ENCODE data around the gene STARD10.

Gene STARD10

DNA sequence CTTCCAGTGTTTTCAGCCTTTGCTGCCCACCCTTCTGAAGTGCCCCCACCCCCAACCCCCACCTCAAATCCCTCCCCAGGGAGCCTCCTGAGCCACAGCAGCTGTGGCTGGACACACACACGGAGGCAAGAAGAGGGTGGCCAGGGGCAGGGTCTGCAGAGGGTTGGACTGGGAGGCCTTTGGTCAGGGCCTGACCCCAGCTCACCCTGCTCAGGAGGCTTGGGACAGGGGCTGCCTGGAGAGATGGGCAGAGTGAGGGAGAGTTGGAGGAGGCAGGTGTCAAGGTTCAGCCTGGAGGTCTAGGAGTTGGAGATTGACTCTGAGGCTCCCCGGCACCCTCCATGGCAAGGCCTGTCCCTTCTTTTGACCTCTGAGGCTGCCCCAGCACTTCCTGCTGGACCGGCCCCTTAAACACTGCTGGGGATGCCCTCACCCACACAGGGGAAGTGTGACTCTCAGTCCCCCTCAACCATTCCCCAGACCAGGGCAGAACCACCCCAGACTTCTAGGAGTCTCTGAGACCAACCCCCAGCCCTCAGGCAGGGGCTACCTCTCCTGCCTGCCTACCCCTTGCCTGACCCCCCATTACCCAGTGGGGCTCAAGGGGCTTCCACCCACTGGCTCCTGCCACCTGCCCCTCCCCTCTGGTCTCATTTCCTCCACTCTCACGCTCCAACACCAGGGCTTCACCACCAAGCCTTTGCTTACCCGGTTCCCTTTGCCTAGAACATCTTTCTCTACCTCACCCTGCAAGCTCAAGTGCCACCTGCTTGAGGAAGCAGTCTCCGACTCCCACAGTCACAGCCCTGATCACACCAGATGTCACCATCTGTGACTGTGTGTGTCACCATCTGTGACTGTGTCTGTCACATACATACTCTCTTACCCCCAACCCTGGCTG, 50.3 kb downstream of the STARD10 start:
- DNase-seq, result no peak

DNA sequence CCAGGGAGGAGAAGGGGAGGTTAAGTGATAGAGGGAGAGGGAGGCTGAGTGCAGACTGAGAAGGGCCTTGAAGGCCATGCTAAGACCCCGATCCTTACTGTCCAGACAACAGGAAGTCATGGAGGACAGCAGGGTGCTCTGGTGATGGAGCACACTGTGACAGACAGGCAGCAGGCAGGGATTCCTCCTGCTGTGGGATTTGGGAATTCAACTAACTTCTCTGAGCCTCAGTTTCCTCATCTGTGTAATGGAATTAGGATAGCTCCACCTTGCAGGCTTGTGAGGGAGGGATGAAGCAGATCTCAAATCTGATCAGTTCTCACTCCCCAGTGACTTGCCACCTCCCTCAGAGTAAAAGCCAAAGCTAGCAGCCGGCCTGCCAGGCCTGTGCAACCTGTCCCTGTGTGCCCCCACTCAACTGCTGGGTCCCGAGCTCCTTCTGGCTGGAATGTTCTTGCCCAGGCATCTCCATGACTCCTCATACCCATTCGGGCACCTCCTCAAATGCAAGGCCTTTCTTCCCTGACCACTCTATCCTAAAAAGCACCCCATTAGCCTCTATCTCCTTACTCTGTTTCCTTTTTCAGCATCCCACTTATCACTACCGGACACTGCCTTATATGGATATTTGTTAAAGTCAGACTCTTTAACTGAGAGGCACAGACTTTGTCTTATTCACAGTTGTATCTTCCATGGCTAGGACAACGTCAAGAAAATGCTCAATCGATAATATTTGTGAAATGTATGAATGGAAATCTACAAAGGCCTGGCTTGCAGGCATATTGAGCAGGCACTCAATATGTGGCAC, 51.1 kb downstream of the STARD10 start:
- no peak for DNase-seq

DNA sequence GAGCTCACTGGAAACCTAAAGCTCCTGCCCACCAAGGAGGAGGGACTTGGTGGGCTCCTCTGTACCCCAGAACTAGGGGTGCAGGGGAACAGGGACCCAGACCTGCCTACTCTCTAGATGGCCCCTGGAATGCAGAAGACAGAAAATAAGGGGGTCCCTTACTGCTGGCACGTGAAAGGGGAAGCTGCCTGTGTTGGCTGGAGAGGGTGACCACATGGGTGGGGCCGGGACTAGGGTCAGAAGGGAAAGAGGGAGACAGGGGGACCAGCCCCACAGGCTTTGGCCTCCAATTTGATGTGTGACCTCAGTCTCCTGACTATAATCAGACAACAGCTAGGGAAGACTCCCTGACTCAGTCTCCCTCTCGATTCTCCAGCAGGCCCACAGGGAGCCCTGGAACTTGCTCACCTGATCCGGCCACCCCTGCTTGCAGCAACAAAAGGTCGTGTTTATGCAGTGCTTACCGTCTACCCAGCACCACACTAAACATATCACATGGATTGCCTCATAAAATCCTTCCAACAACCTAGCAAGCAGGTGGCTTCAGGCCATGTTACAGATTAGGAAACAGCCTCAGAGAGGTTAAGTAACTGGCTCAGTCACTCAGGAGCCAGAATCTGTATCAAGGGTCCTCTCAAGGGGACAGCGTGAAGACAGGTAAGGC, 51.9 kb downstream of the STARD10 start:
- DNase-seq, result no peak

DNA sequence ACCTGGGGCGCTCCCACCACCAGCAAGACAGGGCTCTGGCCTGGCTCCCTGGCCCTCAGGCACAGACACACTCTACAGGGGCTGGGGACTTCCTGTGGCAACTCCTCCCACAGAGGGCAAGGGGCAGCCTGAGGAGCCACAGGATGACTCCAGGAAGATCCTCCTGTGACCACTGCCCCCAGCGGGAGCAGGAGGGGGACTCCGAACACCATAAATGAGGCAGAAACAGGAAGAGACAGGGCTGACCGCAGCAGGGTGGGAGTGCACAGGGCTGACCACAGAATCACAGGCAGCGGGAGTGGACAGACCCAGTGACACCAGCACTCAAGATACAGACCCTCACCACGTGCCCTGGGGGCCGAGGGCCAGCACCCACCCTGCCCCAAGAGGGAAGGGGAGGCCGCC, 52.4 kb downstream of the STARD10 start:
- DNase-seq, result no peak

DNA sequence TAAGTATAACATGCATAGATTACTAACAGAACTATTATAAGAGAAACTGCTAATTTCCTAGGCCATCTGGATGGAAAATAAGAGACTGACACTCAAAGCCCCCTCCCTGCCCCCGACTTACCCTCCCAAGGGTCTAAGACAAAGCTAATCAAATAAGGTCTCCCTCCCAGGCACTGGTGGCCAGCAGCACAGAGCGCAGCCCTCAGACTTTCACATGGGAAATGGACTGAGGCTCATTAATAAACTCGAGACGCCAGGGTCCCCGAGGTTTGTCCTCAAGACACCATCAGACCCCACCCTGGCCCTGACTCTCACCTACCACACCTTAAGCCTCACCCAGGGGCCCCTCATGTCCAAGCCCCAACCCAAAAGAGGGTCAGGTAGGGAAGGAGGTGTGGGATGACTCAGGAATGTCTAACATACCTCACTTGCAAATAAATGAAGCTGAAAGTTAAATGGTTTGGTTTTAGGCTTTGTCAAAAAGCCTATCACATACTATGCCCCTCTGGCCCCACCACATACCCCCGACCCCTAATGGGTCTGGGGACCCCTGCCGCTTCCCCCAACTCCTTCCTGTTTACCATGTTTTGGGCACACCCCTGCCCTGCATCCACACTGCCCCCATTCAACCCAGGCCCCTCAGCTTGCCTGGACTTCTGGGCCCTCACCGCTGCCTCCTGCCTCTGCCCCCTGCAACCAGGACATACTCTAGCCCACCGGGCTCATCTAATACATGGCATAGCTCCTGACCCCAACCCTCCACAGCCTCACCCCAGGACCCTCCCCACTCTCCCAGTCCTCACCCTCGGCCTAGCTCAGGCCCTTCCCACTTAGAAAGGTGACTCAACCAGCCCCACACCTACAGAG, 53.1 kb downstream of the STARD10 start:
- no peak for DNase-seq

DNA sequence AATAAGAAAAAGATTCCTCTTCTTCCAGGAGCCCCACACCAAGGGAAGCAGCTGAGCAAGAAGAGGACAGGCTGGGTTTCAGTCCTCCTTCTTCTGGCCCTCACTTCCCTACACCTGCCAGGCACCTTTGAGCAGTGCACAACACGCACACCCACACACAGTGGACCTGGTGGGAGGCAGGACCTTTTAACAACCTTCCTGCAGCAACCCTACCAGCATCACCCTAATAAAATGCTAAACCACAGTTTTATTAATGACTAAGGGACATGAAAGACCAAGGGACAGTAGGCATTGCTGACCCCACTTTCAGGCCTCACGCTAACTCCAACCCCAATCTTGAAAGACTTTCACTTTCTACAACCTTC, 53.8 kb downstream of the STARD10 start:
- no peak for DNase-seq

DNA sequence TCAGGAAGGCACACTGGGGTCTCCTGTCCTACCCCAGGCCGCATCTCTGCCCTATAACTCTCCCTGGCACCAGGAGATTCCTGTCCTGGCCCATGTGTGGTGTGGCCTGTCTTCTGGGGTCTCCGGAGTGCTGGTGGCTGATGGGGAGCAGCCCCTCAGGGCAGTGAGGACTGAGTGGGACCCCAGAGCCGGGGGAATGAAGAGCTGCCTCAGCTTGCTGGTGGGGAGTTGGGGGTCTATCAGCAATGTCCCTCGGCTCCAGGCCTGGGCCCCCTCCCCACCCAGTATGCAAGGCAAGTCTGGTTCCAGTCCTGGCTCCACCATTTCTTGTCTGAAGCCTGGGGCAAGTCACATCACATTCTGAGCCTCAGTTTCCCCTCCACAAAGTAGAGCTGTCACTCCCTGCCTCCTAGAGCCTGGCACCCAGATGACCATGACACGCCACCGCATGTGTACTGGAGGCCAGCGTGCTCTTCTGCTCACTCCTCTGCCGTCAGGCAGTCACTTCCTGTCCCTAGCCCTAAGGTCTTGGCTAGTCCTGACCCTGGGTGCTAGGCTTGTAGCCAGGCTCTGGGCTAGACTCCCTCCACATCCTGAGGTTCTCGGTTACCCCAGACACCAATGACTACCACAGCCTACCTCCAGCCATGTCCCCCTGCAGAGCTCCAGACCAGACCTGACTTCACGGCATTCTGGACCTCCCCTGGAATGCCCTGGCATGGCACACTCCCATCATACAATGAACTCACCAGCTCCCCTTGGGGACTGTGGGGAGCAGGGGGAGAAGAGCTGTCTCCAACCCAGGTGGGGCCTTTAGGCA, 54.4 kb downstream of the STARD10 start:
- DNase-seq, result no peak

DNA sequence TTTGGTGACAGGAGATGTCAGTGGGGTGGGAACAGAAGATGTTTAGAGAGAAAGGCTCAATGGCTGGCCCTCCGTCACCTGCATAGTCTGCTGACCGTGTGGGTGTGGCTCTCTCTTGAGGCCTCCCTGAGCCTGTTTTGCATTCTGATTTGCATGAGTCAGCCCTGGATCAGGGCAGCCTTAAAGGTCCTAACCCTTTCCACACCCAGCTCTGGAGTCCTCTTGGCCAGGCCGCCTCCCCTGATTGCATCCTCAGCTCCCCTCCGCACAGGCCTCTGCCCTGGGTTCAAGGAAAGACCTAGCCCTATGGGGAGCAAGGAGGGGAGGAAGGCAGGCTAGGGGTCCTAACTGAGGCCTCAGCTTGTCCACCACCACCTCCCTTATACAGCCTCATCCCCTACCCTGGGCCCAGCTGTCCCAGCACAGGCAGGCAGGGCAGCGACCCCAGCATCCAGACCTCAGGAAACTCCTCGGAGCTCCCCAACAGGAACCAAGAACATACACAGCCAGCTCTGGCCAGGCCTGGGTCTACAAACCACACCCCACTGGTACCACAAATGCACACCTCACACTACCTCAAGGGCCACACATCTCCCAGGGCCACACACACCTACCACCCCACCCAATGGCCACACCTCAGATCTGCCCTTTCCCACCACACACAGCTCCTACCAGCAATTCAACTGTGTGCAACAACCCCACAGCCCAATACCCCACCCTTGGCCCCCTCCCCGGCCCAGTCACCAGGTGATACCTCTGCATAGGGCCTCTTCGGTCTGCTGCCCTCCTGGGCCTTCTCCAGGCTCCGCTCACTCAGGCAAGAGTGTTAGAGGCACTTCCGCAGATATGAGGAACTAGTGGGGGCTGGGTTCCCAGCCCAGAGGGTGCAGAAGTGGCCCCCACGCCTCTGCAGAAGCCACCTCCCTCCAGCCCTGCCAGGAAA, 55.4 kb downstream of the STARD10 start:
- DNase-seq, result no peak

DNA sequence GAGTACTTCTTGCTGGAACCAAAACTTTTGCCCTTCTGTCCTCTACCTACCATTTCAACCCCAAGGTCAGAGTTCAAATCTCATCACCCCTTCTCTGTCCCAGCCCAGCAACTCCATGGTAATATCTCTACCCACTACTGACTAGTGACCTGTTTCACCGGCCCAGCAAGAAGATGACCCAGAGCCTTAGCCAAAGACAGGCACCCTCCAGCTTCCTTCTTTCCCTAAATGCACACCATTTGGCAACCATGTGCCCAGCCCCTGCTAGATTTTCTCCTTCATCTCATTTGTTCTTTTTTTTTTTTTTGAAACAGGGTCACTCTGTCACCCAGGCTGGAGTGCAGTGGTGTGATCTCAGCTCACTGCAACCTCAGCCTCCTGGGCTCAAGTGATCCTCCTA, 56.5 kb downstream of the STARD10 start:
- no peak for DNase-seq

DNA sequence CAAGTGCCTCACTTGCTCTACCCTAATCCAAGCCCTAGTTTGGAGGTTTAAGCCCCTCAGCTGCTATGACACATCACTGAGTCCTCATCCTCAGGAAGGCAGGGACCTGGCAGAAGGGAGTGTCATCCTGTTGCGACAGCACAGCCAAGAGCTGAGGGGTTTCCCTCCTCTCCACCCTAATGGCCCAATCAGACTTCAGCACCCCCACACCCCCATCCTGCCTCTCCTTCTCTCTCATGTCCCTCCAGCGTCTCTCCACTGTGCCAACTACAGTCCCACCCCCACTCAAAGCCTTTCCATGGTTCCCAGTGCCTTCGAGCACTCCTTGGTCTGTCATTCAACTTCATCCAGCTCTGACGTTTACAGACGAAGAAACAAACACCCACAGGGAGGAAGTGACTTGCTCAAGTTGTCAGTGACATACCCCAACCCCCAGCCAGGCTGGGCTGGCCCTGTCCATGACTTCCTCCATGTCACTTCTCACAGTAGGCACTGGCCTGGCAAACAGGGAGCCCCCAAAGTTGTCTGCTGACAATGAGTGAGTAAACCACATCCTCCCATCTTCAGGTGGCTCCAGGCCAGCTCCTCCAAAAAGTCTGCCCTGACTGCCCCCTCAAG, 57.3 kb downstream of the STARD10 start:
- no peak for DNase-seq

DNA sequence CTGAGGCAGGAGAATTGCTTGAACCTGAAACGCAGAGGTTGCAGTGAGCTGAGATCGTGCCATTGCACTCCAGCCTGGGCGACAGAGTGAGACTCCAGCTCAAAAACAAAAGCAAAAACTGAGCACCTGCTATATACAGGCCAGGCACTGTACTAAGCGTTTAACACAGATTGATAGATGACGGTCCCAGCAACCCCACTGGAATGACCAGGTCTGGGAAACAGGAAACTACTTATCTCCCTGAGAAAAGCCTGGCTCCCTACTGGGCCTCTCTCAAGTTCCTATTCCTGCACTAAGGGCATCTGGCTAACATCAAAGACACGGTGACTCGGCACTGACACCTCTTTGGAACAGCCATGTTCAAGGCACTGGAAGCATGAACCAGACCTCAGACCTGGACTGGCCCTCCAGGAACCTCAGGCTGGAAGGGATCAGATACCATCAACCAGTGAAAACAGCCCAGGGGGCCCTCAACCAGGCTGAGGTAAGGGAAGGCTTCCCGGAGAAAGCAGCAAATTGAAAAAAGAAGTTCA, 58.3 kb downstream of the STARD10 start:
- DNase-seq, result no peak

DNA sequence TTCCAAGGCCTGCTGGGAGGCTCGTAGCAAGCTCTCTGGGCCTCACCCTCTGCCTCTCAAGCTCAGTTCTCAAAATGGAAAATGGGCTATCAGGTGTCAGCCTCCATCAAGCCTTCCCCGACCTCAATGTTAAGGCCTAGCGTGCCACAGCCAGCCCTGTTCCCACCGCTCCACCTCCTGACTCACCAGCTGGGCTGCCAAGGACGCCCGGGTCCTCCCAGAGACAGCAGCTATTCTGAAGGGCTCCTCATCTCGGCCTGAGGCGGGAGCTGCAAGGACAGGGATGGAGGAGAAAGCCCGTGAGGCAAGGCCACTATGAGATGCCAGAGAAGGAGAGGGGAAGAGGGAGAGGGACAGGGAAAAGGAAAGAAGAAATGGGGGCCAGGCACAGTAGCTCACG, 61.5 kb downstream of the STARD10 start:
- no peak for DNase-seq

DNA sequence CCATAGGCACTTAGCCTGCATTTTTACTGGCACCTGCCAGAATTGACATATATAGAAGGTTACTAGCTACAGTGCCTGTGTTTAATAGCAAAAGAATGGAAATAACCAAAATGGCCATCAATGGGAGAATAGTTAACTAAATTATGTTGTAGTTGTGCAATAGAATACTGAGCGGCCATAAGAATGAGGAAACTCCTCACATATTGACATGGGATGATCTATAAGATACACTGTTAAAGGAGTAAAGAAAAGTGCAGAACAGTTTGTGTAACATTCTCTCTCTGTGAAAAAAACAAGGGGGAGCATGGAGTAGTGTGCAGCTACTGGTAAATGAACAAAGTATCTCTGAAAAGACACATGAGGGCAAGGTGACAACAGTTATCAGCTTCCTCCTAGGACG, 63.1 kb downstream of the STARD10 start:
- DNase-seq, result no peak

DNA sequence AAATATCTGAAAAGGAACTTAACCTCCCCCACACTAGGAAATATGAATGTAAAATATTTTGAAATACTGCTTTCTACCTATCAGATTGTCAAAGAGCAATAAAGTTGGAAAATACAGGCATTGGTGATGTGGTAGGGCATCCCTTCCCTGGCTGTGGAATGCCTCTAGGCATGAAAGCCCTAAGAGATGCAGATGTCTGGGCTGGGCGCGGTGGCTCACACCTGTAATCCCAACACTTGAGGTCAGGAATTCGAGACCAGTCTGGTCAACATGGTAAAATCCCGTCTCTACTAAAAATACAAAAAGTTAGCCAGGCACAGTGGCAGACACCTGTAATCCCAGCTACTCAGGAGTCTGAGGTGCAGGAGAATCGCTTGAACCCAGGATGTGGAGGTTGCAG, 63.6 kb downstream of the STARD10 start:
- DNase-seq, result no peak

DNA sequence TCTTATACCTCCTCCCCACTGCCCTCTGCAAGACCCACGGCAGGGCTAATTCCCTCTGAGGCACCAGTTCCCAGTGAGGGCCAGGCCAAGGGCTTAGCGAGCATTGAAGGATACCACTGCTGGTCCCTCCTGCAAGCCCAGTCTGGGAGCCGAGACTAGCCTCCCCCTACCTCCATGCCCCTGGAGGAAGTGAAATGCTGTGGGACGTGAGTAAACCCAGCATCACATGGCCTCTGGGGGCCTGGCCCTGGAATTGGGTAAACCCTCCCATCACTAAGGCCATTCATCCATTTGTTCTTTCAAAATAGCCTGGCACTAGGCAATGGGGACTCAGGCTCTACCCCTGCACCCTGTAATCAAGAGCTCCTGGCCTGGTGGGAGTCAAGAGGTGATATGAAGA, 66.3 kb downstream of the STARD10 start:
- DNase-seq, result no peak

DNA sequence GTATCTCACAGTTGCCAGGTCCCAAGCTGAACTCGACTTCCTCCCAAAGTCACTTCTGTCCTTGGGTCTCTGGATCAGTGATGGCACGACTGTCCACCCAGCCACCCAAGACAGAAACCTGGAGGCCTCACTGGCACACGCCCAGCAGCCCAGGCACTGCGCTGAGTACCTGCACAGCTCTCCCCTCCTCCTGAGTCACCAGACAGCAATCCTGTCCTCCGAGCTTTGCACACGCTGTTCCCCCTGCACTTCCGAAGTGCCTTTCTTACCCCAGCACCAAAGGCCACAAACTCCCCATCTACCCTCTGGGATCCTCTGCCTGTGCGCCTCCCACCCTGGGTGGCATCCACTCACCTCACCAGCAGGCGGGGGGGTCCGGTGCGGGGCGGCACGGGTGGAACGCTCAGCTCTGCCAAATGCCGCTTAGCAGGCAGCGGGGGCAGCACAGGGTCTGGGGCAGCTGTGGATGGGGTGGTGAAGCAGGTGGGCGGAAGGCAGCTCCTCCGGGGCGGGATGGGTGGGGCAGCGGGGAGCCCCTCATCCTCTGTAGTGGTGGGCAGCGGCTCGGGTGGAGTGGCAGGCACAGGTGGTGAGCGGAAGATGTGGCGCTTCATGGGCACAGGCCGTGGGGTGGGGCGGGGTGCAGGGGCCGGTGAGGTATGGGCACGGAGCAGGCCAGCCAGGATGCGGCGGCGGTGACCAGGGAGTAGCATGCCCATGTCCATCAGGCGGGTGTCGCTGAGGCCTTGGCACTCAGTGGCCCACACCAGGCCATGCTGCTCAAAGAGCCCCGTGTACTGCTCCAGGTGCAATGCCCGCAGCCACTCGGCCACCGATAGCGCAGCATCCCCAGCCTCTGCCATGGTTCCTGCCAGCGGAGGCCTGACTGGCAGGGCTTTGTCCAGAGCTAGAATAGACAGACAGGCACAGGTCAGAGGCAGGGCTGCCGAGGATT, 67.3 kb downstream of the STARD10 start:
- no peak for DNase-seq

DNA sequence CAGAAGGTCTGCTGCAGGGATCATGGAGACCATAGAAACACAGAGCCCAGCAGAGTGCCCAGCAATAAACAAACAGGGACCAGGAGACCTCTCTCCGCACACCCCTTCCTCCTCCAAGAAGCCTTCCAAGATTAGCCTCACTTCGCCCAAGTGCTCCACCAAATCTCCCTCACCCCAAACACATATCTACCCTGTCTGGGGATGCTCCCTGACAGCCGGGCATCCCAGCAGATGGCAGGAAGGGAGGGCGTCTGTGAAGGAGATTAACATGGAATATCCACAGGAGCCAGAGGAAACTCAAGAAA, 68.2 kb downstream of the STARD10 start:
- no peak for DNase-seq

DNA sequence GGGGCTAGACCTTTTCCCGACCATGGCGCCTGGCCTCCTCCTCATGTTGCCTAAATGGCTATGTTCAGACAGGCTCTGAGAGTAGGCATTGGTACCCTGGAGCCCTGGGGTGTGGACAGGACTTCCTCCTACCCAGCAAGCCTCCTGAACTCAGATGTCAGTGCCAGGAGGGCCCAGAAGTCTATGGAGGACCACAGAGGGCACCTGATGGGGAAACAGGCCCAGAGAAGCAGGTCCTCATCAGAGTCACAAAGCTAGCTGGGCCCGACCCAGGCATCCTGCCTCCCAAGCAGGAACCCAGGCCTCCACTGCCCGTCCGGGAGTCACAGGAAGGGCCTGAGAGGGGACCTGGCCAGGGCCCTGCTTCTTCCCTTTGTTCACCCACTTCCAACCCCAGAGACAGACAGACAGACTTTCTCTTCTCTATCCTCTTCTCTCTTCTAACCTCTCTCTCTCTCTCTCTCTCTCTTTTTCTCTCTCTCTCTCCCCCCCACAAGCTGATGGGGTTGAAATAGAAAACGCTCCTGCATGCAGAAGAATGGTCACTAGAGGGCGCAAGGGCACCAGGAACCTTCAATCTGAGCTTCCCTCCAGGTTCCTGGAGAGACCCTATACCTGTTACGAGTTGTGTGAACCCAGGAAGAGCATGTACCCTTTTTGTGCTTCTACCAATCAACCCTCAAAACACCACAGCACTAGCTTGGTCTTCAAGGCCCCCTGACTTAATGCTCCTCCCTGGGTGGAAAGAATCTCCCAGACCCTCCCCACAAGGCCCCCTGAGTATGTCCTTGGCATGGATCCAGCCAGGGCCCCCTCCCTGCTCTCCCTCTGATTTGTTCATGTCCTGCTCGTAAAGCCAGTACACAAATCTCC, 68.8 kb downstream of the STARD10 start:
- DNase-seq, result peak; percentile 85

Measured in right forelimb (tissue), 1 donor.